ENCODE measurements around the gene WNT5B.
A peak's percentile ranks its signal among the peaks of the same experiment; 100 is the strongest.

DNA sequence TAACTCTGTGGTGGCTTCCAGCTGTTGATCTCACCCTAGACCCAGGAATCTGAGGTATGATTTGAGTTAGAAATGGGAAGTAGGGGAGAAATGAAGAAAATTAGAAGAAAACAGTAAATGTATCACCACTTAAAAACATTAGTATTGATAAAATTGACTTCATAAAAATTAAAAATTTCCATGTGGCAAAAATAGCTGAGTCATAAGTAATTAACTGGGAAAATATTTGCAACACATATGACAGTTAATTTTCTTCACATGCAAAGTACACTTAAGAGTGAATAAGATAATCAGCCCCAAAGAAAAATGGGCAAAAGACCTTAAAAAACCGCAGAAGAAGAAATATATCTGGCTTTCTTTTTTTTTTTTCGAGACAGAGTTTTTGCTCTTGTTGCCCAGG lies 36.3 kb downstream of the WNT5B start:
- no peak for TF ChIP-seq RAD21 (IDR thresholded peaks at IDR 0.05; ENCODE audit: low read length)
- TF ChIP-seq, protein P1, sequence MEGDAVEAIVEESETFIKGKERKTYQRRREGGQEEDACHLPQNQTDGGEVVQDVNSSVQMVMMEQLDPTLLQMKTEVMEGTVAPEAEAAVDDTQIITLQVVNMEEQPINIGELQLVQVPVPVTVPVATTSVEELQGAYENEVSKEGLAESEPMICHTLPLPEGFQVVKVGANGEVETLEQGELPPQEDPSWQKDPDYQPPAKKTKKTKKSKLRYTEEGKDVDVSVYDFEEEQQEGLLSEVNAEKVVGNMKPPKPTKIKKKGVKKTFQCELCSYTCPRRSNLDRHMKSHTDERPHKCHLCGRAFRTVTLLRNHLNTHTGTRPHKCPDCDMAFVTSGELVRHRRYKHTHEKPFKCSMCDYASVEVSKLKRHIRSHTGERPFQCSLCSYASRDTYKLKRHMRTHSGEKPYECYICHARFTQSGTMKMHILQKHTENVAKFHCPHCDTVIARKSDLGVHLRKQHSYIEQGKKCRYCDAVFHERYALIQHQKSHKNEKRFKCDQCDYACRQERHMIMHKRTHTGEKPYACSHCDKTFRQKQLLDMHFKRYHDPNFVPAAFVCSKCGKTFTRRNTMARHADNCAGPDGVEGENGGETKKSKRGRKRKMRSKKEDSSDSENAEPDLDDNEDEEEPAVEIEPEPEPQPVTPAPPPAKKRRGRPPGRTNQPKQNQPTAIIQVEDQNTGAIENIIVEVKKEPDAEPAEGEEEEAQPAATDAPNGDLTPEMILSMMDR (conservative IDR thresholded peaks at IDR 0.05; ENCODE audit: low read depth, low read length): no peak
- no peak for TF ChIP-seq MXI1 (IDR thresholded peaks at IDR 0.05; ENCODE audit: borderline replicate concordance, low read depth, low read length)
- TF ChIP-seq CEBPB (IDR thresholded peaks at IDR 0.05; ENCODE audit: low read depth, low read length): no peak
- TF ChIP-seq POLR2A (IDR thresholded peaks at IDR 0.05; ENCODE audit: low read depth, low read length): no peak
- no peak for TF ChIP-seq CHD1 (IDR thresholded peaks at IDR 0.05; ENCODE audit: low read depth, low read length)
- no peak for TF ChIP-seq MAZ (IDR thresholded peaks at IDR 0.05; ENCODE audit: borderline replicate concordance, low read depth, low read length)
- TF ChIP-seq SMC3 (IDR thresholded peaks at IDR 0.05; ENCODE audit: low read depth, low read length): no peak
- TF ChIP-seq, protein P2, sequence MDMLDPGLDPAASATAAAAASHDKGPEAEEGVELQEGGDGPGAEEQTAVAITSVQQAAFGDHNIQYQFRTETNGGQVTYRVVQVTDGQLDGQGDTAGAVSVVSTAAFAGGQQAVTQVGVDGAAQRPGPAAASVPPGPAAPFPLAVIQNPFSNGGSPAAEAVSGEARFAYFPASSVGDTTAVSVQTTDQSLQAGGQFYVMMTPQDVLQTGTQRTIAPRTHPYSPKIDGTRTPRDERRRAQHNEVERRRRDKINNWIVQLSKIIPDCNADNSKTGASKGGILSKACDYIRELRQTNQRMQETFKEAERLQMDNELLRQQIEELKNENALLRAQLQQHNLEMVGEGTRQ (IDR thresholded peaks at IDR 0.05; ENCODE audit: low read depth, low read length): no peak
- TF ChIP-seq BHLHE40 (IDR thresholded peaks at IDR 0.05; ENCODE audit: low read depth, low read length): no peak
- TF ChIP-seq FOS (IDR thresholded peaks at IDR 0.05; ENCODE audit: low read depth, low read length): no peak
- TF ChIP-seq, protein P3, sequence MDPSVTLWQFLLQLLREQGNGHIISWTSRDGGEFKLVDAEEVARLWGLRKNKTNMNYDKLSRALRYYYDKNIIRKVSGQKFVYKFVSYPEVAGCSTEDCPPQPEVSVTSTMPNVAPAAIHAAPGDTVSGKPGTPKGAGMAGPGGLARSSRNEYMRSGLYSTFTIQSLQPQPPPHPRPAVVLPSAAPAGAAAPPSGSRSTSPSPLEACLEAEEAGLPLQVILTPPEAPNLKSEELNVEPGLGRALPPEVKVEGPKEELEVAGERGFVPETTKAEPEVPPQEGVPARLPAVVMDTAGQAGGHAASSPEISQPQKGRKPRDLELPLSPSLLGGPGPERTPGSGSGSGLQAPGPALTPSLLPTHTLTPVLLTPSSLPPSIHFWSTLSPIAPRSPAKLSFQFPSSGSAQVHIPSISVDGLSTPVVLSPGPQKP (IDR thresholded peaks at IDR 0.05; ENCODE audit: borderline replicate concordance, low read depth, low read length): no peak
- no peak for TF ChIP-seq RCOR1 (IDR thresholded peaks at IDR 0.05; ENCODE audit: insufficient replicate concordance, low read length)
- TF ChIP-seq MAFK (IDR thresholded peaks at IDR 0.05; ENCODE audit: low read depth, low read length): peak; percentile 52; the same call in 1 of the 2 replicates
